HG03460 (cell line): ENCODE data around the gene BEST3.
"Not testable (repeated sequence)": the region's sequence is repeated elsewhere in the genome, so short reads cannot be mapped to it uniquely, and the experiment has no call there.

Experiments
- ATAC-seq: cut with Tn5 transposase; IDR thresholded peaks from one replicate; pipeline ENCODE4 v1.9.1; 2021; ENCODE audit not compliant: unreplicated experiment

Gene BEST3

DNA sequence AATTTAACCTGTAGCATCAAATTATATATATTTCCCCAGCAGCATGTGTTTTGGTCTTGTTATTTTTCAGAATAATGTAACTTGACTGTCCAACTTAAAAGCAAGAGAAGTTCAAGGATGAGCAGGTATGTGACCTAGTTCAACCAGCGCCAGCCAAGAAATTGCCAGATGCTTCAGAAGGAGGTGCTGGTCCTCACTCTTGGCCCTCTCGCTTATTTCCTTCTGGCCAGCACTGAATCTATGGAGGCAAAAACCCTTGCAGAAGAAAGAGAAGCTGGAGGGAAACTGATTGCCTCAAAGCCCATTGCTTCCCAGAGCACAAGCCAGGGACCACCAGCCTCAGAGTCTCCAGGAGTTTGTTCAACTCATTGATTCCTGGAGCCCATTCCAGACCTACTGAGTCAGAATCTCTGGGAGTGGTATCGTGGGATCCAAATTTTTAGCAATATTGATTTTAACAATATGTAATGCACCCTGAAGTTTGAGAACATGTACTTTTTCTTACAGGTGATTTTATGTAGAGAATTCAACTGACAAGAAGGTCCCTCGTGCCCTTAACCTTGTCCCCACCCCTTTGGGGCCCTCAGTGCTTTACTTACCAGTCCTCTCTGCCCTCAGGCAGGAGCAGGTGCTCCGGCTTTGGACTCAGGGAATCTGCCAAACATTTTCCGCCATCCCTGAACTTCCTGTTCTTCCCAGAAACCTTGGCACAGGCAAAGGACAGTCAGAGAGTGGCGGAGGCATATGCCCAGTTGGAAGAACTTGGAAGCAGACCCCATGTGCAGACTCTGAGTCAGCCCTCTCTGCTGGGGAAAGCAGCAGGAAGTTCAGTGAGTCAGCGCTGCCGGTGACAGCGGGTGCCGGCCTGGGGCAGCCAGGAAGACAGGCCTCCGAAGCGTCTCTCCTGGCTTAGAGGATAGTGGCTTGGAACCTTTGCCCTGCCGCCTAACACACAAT is 10.4 kb downstream of the BEST3 start:
- peak; percentile 60 for ATAC-seq

DNA sequence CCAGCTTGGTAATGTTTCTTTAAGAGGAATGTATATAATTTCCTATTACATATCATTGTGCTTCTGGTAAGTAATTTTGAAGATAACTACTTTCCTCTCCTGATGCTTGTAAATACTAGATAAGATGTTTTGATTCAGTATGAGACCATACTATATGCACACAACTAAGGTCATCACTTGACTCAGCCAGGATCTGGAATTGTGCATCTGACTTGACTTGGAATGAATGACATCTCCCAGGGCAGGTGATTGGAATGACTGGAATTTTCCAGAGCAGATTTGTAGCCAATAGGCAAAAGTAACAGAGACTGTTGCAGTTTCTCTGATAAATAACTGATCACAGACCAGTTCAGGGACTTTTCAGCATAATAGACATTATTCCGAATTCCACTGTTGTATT is 11.1 kb downstream of the BEST3 start:
- ATAC-seq: no peak

DNA sequence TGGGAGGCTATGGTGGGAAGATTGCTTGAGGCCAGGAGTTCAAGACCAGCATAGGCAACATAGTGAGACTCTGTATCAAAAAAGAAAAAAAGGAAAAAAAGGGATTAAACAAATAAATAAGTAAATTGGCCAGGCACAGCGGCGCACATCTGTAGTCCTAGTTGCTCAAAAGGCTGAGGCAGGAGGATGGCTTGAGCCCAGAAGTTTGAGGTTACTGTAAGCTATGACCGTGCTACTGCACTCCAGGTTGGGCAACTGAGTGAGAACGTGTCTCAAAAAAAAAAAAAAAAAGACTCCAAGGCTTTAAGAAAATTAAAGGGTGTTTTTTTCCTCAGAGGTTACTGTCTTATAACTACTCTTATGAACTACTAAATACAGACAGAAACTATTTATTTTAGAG is 11.7 kb downstream of the BEST3 start:
- ATAC-seq: no peak

GRCh38 chr12:69686731-69687130 is 12.4 kb downstream of the BEST3 start:
- peak; percentile 56 for ATAC-seq

DNA sequence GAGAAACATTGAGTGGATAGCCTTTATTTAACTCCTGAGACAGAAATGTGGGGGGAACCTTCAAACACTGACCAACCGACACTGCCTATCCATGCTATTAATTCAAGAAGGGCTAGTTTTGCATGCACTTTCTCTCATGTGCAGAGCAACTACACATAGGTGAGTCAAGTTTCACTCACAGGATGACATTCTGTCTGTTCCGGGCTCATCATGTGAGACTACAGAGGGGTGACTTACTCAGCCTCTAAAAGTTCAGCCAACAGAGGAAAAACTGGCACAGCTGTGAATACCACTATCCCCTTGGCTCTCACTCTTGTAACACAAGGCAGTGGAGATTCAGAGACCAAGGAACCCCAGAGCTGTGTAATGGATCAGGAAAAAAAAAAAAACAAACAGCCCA is 13.3 kb downstream of the BEST3 start:
- ATAC-seq: peak; percentile 64

GRCh38 chr12:69684466-69684865 is 14.6 kb downstream of the BEST3 start:
- no peak for ATAC-seq

DNA sequence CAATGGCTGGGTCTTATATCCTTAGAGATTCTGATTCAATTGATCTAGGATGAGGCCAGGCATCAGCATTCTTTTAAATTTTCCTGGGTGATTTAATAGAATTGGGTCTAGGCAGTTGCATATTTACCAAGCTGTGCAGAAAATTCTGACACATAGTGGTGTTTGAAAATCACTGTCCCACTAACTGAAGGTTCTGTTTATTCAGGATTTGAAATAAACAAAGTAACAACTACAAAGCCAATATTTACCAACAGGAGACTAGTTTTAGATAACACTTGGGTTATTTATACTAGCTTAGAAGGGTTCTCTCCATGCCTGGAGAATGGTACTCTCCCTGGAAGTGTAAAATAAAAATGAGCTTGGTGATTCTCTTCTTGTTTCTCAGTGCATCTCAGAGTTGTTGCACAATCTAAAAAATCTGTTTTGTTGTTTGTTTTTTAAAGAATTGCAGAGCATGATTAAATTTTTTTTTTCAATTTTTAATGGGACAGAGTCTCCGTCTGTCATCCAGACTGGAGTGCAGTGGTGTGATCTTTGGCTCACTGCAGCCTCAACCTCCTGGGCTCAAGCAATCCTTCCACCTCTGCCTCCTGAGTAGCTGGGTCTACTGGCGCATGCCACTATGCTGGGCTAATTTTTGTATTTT is 16.9 kb downstream of the BEST3 start:
- no peak for ATAC-seq

GRCh38 chr12:69679119-69679518 is 20.0 kb downstream of the BEST3 start:
- ATAC-seq: no peak

GRCh38 chr12:69676257-69677012 is 22.7 kb downstream of the BEST3 start:
- no peak for ATAC-seq

DNA sequence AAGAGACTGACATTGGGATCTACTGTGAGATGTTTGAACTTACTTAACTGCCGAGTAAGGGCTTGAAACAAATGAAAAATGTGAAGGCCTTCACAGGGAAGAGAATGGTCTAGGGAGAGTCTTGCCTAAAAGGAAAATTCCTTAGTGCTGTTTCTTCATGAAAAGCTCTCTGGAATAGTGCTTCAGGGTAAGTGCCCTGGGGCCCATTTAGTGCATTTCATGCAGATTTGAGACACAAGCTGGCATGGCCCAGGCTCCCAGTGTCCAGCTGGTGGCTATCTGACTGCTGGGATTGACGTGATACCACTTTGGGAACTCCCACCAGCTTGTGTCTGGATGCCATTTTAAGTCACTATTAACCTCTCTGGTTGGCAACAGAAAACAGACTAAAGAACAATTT is 26.9 kb downstream of the BEST3 start:
- ATAC-seq: no peak

GRCh38 chr12:69671597-69671996 is 27.5 kb downstream of the BEST3 start:
- no peak for ATAC-seq

DNA sequence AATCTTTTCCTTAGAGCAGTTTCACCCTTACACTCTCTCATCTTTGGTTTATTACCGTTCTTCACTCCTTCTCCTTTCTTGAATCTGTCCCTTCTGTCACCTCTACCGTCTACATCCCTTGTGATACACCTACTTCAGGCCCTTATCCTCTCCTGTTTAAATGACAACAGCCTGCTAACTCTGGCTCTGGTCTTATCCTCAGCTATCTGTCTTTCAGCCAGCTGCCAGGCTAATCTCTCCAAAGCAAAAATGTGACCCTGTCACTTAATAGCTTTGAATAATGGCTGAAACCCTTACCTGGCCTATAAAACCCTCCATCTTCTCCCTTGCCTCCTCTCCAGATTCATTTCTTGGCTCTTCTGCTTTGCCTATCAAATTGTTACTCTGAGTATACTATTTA is 32.3 kb downstream of the BEST3 start:
- no peak for ATAC-seq

- ATAC-seq: not testable (repeated sequence)
Measured at GRCh38 chr12:69664930-69665377, 34.1 kb downstream of the BEST3 start.

- ATAC-seq: no peak
Measured at GRCh38 chr12:69663726-69664125, 35.4 kb downstream of the BEST3 start.

- no peak for ATAC-seq
Measured at GRCh38 chr12:69662764-69663163, 36.3 kb downstream of the BEST3 start.

DNA sequence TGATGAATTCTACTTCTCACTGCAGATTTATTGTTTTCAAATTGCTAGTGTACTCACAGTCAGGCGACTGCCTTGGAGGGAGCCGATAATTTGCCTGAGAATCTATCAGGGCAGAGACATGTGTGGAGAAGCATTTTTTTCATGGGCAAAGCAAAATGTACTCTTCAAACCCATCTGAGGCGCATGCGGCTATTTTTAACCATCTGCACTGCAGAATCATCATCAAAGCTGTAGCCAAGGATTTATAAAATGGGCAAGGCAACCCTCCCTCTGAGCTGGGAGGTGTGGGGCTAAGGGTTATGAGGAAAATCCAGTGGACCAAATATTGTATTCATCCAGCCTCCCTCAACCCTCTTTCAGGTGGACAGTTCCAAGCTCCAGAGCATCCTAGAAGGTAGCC is 37.7 kb downstream of the BEST3 start:
- ATAC-seq: no peak

DNA sequence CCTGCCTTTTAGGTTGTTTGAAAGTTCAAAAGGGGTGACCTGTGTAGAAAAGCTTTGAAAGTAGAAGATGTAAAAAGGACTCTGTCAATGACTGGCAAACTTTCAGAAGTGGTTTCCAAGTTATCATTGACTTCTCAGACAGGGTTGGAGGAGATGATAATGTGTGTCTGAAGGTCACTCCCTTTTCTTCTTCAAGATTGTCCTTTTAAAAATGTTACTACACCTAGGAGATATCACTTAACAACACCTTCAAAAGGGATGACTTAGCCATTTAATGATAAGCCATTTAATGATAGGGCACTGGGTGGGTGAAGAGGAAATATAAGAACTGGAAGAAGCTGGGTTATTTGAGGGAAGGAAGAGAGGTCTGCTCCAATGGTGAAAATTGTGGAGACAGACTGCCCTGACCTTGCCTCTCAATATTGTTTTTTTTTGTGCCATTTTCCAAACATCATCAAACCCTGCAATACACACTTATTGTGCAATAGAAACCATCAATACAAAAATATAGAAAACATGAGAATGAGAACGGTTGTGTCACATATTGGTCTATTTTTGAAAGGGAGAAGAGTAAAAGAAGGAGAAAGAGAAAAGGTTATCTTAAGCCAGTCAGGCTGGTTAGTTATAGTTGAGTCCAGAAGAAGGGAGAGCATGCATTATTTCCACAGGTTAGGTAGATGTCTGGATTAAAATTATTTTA is 38.8 kb downstream of the BEST3 start:
- ATAC-seq: no peak

GRCh38 chr12:69658203-69658602 is 40.9 kb downstream of the BEST3 start:
- no peak for ATAC-seq

DNA sequence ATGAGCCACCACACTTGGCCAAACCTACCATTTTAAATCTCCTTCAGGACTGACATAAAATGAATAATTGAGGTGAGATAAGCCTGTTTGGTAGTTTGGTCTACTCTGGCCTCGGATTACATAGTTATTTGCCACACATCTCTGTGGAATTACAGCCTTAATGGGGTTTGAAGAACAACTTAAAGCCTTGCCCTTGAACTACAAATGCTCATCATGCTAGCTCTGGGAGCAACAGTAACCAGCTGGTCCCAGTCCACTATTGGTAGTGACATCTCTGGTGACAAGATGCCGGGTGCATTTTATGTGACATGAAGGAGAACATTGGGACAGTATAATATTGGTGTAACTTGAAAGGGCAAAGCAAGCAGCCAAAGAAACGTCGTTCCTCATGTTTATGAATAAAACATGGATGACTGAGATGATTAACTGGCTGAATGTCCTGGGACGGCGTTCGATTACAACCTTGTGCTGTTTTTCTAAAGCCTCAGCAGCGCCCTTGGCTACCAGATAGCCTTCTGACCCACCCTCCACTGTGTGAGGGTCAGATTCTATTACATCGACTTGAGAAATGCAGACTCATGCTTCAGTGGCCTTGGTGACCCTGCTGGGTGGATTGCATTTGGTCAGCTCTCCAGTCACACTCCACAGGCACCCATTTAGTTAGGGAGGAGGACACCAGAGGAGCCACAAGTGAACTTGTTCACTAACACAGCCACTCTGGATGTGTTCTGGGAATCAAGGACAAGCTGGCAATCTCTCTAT is 41.5 kb downstream of the BEST3 start:
- no peak for ATAC-seq
